SK-N-MC (cell line): ENCODE data around the gene P3R3URF.

Experiments used
- EZH2 ChIP-seq: fragments of 200-600 bp; sonication (generic); IDR thresholded peaks from one replicate; pipeline ENCODE4 v1.6.1; 2017; ENCODE audit warnings: antibody characterized with exemption
- FOXP2 ChIP-seq: optimal IDR thresholded peaks from 2 replicates; pipeline ENCODE3; 2011; ENCODE audit warnings: mild to moderate bottlenecking, moderate library complexity; ENCODE audit not compliant: insufficient read depth; ENCODE audit errors: extremely low read length, control extremely low read depth
- POLR2AphosphoS5 ChIP-seq: IDR thresholded peaks from 2 replicates; pipeline ENCODE4 v1.6.1; 2012; ENCODE audit warnings: mild to moderate bottlenecking, low read depth, low read length, borderline replicate concordance

GRCh38 chr1:46148318-46148717 lies 28.0 kb downstream of the P3R3URF start:
- no peak for TF ChIP-seq EZH2
- no peak for TF ChIP-seq POLR2AphosphoS5
- TF ChIP-seq FOXP2 = no peak
